GM19099 (cell line): ENCODE results near the gene GAB2.

Experiments
- POLR2A ChIP-seq: IDR thresholded peaks from 3 replicates; pipeline ENCODE4 v1.6.1; 2011; ENCODE audit warnings: low read depth; ENCODE audit not compliant: insufficient read length; ENCODE audit errors: extremely low read depth

The GAB2 gene

DNA sequence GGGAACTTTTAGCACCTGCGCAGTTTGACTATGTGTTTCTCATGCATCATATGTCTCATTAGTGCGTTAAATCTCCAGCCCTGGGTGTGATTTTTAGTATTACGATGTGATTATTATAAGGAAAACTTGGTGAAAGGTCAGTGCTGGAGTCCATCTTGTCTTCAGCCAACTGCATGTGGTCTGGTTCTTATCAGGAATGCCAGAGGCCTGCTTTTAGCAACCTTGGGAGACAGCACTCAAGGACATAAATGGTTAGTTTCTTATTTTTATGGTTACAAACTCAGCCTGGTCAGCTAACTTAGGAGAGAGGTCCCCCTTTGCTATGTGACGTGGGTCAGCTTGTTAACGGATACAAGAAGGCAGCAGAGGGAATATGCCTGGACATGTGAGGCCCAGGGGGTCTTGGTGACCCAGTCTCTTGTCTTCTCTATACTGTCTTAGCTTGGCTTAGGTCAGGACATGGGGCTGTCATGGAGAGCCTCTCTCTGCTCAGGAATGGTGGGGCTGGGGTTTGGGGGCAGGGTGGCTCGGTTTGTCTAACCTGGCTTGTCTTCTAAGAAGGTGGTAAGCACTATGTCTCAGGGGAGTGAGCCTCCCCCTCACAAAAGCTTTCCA is 250.7 kb downstream of the GAB2 start:
- TF ChIP-seq POLR2A, result no peak
